Measurements from ENCODE around the gene FAM193A.
"Not testable (repeated sequence)": the region's sequence is repeated elsewhere in the genome, so short reads cannot be mapped to it uniquely, and the experiment has no call there.

FAM193A gene

GRCh38 chr4:2765832-2766526 lies 229.5 kb downstream of the FAM193A start:
- TF ChIP-seq CTCF (IDR thresholded peaks at IDR 0.05; ENCODE audit: low read depth, low read length): no peak
- no peak overlapping the region for H3K4me3 ChIP-seq (replicated peaks in 1 of 2; ENCODE audit: low read depth in 2 of 2, low read length in 2 of 2)
- DNase-seq (ENCODE audit: low read depth in 2 of 2): no peak

GRCh38 chr4:2767046-2767704 lies 230.7 kb downstream of the FAM193A start:
- H3K4me3 ChIP-seq (replicated peaks in 1 of 2; ENCODE audit: low read depth in 2 of 2, low read length in 2 of 2): no peak overlapping the region
- DNase-seq (ENCODE audit: low read depth in 2 of 2): no peak

GRCh38 chr4:2767705-2768074 lies 231.2 kb downstream of the FAM193A start:
- no peak for TF ChIP-seq CTCF (IDR thresholded peaks at IDR 0.05; ENCODE audit: low read depth, low read length)
- DNase-seq (ENCODE audit: low read depth in 2 of 2): no peak
- H3K4me3 ChIP-seq (replicated peaks in 1 of 2; ENCODE audit: low read depth in 2 of 2, low read length in 2 of 2): no peak overlapping the region

More at GRCh38 chr4:2767046-2767704, 230.7 kb downstream of the FAM193A start:
- TF ChIP-seq CTCF (IDR thresholded peaks at IDR 0.05; ENCODE audit: low read depth, low read length): no peak

GRCh38 chr4:2768124-2768523 lies 231.7 kb downstream of the FAM193A start:
- no peak overlapping the region for H3K4me3 ChIP-seq (replicated peaks in 1 of 2; ENCODE audit: low read depth in 2 of 2, low read length in 2 of 2)
- DNase-seq (ENCODE audit: low read depth in 2 of 2): no peak
- TF ChIP-seq CTCF (IDR thresholded peaks at IDR 0.05; ENCODE audit: low read depth, low read length): no peak

- no peak overlapping the region for H3K4me3 ChIP-seq (replicated peaks in 1 of 2; ENCODE audit: low read depth in 2 of 2, low read length in 2 of 2)
- no peak for TF ChIP-seq CTCF (IDR thresholded peaks at IDR 0.05; ENCODE audit: low read depth, low read length)
- DNase-seq (ENCODE audit: low read depth in 2 of 2): no peak
Measured at GRCh38 chr4:2768921-2769336, 232.5 kb downstream of the FAM193A start.

GRCh38 chr4:2771264-2771663 lies 234.8 kb downstream of the FAM193A start:
- TF ChIP-seq CTCF (IDR thresholded peaks at IDR 0.05; ENCODE audit: low read depth, low read length): no peak
- no peak overlapping the region for H3K4me3 ChIP-seq (replicated peaks in 1 of 2; ENCODE audit: low read depth in 2 of 2, low read length in 2 of 2)
- DNase-seq (ENCODE audit: low read depth in 2 of 2): no peak

DNA sequence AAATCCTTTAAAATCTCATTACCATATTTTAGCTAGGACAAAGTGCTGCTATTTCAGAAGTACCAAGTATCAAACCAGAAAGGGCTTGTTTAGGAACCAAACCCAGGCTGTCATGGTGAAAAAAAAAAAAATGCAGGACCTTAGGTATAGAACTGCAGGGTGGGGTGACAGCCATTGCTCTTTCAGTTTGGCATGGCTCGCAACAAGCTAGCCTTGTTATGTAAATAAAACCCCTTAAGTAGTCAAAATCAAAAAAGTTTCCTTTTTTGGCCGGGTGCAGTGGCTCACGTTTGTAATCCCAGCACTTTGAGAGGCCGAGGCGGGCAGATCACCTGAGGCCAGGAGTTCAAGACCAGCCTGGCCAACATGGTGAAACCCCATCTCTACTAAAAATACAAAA lies 244.2 kb downstream of the FAM193A start:
- not testable (repeated sequence) for DNase-seq (ENCODE audit: low read depth in 2 of 2)

More for the DNA sequence above, 244.2 kb downstream of the FAM193A start:
- H3K4me3 ChIP-seq (replicated peaks in 1 of 2; ENCODE audit: low read depth in 2 of 2, low read length in 2 of 2): not testable (repeated sequence)

Measured in cardiac fibroblast (primary cell).